ENCODE data around the gene TXNRD2. TPM values are rescaled to one million over a fixed set of nuclear protein-coding genes. Genes with fewer than 3 reads are reported as not detected.

Gene TXNRD2
- total RNA-seq, result 5.8 and 34.7 TPM in 2 replicates

GRCh38 chr22:19941365-19942082 lies at the start of gene TXNRD2, which contains the start of gene COMT:
Gene TXNRD2 (minus strand): TSS chr22:19941818. CDS start chr22:19941803, 15 bp downstream.
Gene COMT (plus strand): TSS chr22:19941772. CDS start chr22:19962527, 20,755 bp downstream.
- DNase-seq (ENCODE audit: low read depth), result no peak
- peak within 1 kb of the TSS; percentile 92 for H3K4me3 ChIP-seq (ENCODE audit: low read depth, low read length)
- no peak for TF ChIP-seq CTCF (conservative IDR thresholded peaks at IDR 0.05; ENCODE audit: low read depth, low read length)

- no peak overlapping the region for H3K4me3 ChIP-seq (ENCODE audit: low read depth, low read length)
- DNase-seq (ENCODE audit: low read depth), result no peak
- TF ChIP-seq CTCF (conservative IDR thresholded peaks at IDR 0.05; ENCODE audit: low read depth, low read length), result no peak
Observed at GRCh38 chr22:19991395-19991644, 49.7 kb upstream of the TXNRD2 start.

GRCh38 chr22:19990609-19991394 lies 49.2 kb upstream of the TXNRD2 start:
- H3K4me3 ChIP-seq (ENCODE audit: low read depth, low read length), result no peak overlapping the region
- DNase-seq (ENCODE audit: low read depth), result no peak
- no peak for TF ChIP-seq CTCF (conservative IDR thresholded peaks at IDR 0.05; ENCODE audit: low read depth, low read length)

GRCh38 chr22:19990188-19990587 lies 48.6 kb upstream of the TXNRD2 start:
- no peak for TF ChIP-seq CTCF (conservative IDR thresholded peaks at IDR 0.05; ENCODE audit: low read depth, low read length)
- H3K4me3 ChIP-seq (ENCODE audit: low read depth, low read length), result no peak overlapping the region
- no peak for DNase-seq (ENCODE audit: low read depth)

GRCh38 chr22:19989725-19990067 lies 48.1 kb upstream of the TXNRD2 start:
- H3K4me3 ChIP-seq (ENCODE audit: low read depth, low read length), result no peak overlapping the region
- TF ChIP-seq CTCF (conservative IDR thresholded peaks at IDR 0.05; ENCODE audit: low read depth, low read length), result no peak
- DNase-seq (ENCODE audit: low read depth), result no peak

GRCh38 chr22:19988965-19989724 lies 47.5 kb upstream of the TXNRD2 start:
- DNase-seq (ENCODE audit: low read depth), result no peak
- no peak overlapping the region for H3K4me3 ChIP-seq (ENCODE audit: low read depth, low read length)
- no peak for TF ChIP-seq CTCF (conservative IDR thresholded peaks at IDR 0.05; ENCODE audit: low read depth, low read length)
